HFFc6 (cell line): Measurements from ENCODE around the gene FAP. TPM values are rescaled to one million over a fixed set of nuclear protein-coding genes. Genes with fewer than 3 reads are reported as not detected.

Source experiments
- DNase-seq: peaks from one replicate; pipeline ENCODE4 v3.0.0-alpha.2; 2018
- H3K27ac Mint-ChIP-seq: 2 replicates; pipeline ENCODE4 v1.8.0; 2020; ENCODE audit warnings: mild to moderate bottlenecking, mixed read lengths
- H3K27me3 Mint-ChIP-seq: 2 replicates; pipeline ENCODE4 v1.8.0; 2021; ENCODE audit warnings: mild to moderate bottlenecking, moderate library complexity, mixed read lengths; ENCODE audit not compliant: insufficient read depth
- H3K36me3 Mint-ChIP-seq: 2 replicates; pipeline ENCODE4 v1.8.0; 2021; ENCODE audit warnings: low read depth, mixed read lengths
- H3K4me1 Mint-ChIP-seq: 2 replicates; pipeline ENCODE4 v1.8.0; 2020; ENCODE audit warnings: low read depth, mixed read lengths
- H3K4me3 Mint-ChIP-seq: 2 replicates; pipeline ENCODE4 v1.8.0; 2020; ENCODE audit warnings: mild to moderate bottlenecking, moderate library complexity, mixed read lengths
- H3K9me3 Mint-ChIP-seq: 2 replicates; pipeline ENCODE4 v1.8.0; 2020; ENCODE audit warnings: mild to moderate bottlenecking, mixed read lengths
- CTCF ChIP-seq: fragments of 200-600 bp; sonication (generic); IDR thresholded peaks from 2 replicates; pipeline ENCODE4 v1.5.0; 2021; ENCODE audit warnings: antibody characterized with exemption, mild to moderate bottlenecking
- total RNA-seq, 6 experiments: library from RNA; stranded (reverse); fragmentation: NEBNext Ultra II Directional; extraction: Animal tissue kit (Norgen Biotek cat#: 25700); gene quantifications; 2 replicates in 1 of 6; 3 replicates in 5 of 6; pipeline ENCODE4 v1.2.3, GENCODE V29; 2021

The FAP gene
- total RNA-seq, 6 experiments from 2014 or later = 62.6 to 101 (median 67.0) TPM

- Mint-ChIP-seq H3K4me3 (no peak overlapping the region), H3K4me1 (peaks cover 24% of the 10 kb centered on the region), H3K36me3 (peaks cover 12% of the 10 kb centered on the region), H3K9me3 (no peaks in the 10 kb centered on the region), H3K27me3 (no peaks in the 10 kb centered on the region), H3K27ac (no peak overlapping the region)
- no peak for TF ChIP-seq CTCF
- DNase-seq = no peak
Measured at GRCh38 chr2:162253435-162253834, 10.2 kb upstream of the FAP start.

GRCh38 chr2:162252153-162252552, 8.9 kb upstream of the FAP start:
- no peaks in the 10 kb centered on the region for H3K9me3 Mint-ChIP-seq

GRCh38 chr2:162245781-162246180, 2.5 kb upstream of the FAP start:
- Mint-ChIP-seq H3K36me3 (peaks cover 38% of the 10 kb centered on the region), H3K9me3 (no peaks in the 10 kb centered on the region), H3K27me3 (no peaks in the 10 kb centered on the region), H3K27ac (peak overlapping the region; percentile 97), H3K4me3 (peak overlapping the region; percentile 71), H3K4me1 (peaks cover 60% of the 10 kb centered on the region)
- peak; percentile 81 for DNase-seq
- no peak for TF ChIP-seq CTCF

More at GRCh38 chr2:162252153-162252552, 8.9 kb upstream of the FAP start:
- peaks cover 17% of the 10 kb centered on the region for H3K36me3 Mint-ChIP-seq
- no peak for DNase-seq
- H3K4me1 Mint-ChIP-seq = peaks cover 11% of the 10 kb centered on the region
- H3K4me3 Mint-ChIP-seq = no peak overlapping the region
- no peaks in the 10 kb centered on the region for H3K27me3 Mint-ChIP-seq
- TF ChIP-seq CTCF = no peak
- H3K27ac Mint-ChIP-seq = no peak overlapping the region

- Mint-ChIP-seq H3K4me3 (peak overlapping the region; percentile 71), H3K4me1 (peaks cover 67% of the 10 kb centered on the region), H3K27me3 (no peaks in the 10 kb centered on the region), H3K9me3 (no peaks in the 10 kb centered on the region), H3K36me3 (peaks cover 41% of the 10 kb centered on the region), H3K27ac (peak overlapping the region; percentile 97)
- DNase-seq = no peak
- TF ChIP-seq CTCF = no peak
Measured at GRCh38 chr2:162245061-162245460, 1.8 kb upstream of the FAP start.

- H3K36me3 Mint-ChIP-seq = peaks cover 41% of the 10 kb centered on the region
- H3K9me3 Mint-ChIP-seq = no peaks in the 10 kb centered on the region
- no peak for TF ChIP-seq CTCF
- peaks cover 72% of the 10 kb centered on the region for H3K4me1 Mint-ChIP-seq
- DNase-seq = peak; percentile 91
- no peaks in the 10 kb centered on the region for H3K27me3 Mint-ChIP-seq
- peak overlapping the region; percentile 71 for H3K4me3 Mint-ChIP-seq
- peak overlapping the region; percentile 97 for H3K27ac Mint-ChIP-seq
Measured at GRCh38 chr2:162244541-162245031, 1.3 kb upstream of the FAP start.

- no peak for TF ChIP-seq CTCF
- peaks cover 46% of the 10 kb centered on the region for H3K36me3 Mint-ChIP-seq
- peaks cover 79% of the 10 kb centered on the region for H3K4me1 Mint-ChIP-seq
- DNase-seq = no peak
- no peaks in the 10 kb centered on the region for H3K9me3 Mint-ChIP-seq
- H3K27me3 Mint-ChIP-seq = no peaks in the 10 kb centered on the region
- peak overlapping the region; percentile 94 for H3K4me3 Mint-ChIP-seq
- peak overlapping the region; percentile 97 for H3K27ac Mint-ChIP-seq
Measured at GRCh38 chr2:162243715-162244114, 470 bp upstream of the FAP start.
